SHP77 (cell line): Measurements from ENCODE around the gene PKLR.
"Not testable (repeated sequence)": the region's sequence is repeated elsewhere in the genome, so short reads cannot be mapped to it uniquely, and the experiment has no call there.

Source experiments
- DNase-seq, 2 experiments: peaks; one replicate each; lab custom pipeline; 2025; lab: John Stamatoyannopoulos, UW

Gene PKLR

DNA sequence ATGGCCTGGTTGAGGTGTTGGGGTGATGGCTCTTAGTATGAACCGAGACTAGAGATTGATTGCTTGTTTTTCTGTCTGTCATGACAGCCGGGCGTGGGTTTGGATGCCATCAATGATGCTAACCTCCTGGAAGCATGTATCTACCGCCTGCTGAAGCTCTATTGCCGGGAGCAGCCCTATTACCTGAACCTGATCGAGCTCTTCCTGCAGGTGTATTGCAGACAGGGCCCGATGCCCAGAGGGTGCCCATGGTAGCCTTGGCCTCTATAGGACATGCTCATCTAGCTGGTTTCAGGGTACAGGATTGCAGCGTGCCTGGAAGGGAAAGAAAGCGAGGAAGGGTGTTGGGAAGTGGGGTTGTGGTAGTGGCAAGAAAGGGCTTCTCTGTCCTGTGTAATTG lies 16.8 kb upstream of the PKLR start:
- no peak for DNase-seq

DNA sequence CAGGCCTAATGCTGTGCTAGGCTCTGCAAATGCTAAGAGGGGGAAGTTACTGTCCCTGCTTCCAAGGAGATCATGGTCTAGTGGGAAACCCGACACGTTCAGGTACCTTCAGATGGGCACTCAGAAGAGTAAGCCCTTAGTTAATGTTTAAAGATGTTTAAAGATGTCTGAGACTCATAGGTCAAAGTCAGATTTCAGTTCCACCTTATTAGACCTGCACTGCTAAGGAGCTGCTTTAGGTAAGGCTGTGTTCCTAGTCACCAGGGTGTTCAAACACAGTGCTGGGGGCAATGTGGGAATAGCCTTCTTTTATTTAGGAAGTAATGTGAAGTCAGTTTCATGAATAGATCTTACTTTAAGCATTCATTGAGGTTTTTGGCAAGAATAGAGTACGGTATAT lies 15.7 kb upstream of the PKLR start:
- DNase-seq: no peak

DNA sequence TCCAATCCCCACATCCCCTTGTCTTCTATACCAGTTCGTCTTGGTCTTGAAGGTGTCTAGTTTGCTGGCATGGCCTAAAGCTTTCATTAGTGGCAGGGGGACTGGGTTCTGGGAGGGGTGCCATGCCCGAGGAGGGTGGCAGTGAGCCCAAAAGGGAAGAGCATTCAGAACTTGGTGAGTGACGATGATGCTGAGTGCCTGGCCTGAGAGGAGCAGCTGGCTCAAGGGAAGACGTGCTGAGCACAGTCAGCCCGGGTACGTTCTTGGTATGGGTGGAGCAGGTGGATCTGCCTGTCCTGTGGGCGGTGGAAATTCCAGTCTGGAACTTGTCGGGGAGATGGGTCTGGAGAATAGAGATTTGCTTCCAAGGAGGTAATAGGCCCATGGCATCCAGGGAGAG lies 12.0 kb upstream of the PKLR start:
- DNase-seq: no peak

DNA sequence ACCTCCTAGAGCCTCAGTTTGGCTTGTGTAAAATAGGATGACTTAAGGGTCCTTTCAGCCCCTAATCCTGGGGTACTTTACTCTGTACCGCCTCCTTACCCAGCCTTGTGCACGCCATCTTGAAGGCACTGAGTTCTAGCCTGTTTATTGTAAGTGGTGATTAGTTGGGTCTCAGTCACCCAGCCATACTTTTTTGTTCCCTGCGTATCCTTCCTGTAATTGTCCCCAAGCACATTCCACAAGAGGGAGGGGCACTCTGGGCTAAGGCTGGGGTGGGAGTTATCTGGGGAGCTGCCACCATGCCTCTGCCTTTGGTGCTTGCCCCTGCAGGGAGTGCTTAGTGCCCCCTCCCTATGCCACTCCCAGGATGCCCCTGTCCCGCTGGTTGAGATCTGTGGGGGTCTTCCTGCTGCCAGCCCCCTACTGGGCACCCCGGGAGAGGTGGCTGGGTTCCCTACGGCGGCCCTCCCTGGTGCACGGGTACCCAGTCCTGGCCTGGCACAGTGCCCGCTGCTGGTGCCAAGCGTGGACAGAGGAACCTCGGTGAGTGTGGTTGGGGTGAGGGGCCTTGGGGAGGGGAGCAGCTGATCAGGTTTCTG lies 8.3 kb upstream of the PKLR start:
- DNase-seq: no peak

DNA sequence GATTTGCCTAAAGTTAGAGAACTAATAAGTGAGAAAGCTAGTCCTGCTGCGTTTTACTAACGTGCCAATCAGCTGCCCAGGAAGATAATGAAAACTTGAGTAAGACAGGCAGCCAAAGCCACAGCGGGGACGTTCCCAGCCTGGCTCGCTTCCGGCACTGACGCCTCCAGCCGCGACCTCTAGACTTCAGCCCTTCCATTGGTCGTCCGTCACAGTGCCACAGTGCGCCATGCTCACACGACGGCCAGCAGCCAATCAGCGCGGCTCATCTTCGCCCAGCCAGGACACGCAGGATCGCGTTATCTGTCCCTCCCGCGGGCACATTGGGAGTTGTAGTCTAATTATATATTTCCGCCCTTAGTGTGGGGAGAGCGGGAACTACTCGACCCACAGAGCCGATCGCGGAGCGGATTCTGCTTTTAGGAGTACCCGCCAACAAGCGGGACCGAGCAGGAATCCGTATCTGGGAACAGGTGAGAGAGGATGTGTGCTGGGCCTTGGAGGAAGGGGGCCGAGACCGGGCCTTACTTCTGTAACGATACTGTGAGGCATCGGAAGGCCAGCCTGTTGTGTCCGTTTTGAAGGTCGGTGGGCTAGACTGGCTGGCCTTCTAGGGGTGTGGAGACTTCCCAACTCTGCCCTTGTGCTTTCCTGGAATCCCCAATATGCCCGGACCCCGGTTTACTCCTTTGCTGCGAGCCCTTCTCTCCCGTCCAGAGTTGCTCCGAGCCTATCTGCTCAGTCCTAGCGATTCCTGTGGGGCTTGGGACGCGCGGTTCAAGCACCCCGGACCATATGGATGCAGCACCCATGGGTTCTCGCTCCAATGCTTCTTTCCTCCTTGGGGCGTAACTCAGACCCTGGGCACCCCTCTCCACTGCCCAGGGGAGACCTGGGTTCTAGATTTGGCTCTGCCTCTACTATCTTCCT lies 7.5 kb upstream of the PKLR start, which contains the start of gene FDPS:
Gene FDPS, plus strand, starts transcription at position 374 of the 930 bp plus-strand sequence. CDS start 924 bp downstream, outside the sequence.
- peak; percentile 100 for DNase-seq

DNA sequence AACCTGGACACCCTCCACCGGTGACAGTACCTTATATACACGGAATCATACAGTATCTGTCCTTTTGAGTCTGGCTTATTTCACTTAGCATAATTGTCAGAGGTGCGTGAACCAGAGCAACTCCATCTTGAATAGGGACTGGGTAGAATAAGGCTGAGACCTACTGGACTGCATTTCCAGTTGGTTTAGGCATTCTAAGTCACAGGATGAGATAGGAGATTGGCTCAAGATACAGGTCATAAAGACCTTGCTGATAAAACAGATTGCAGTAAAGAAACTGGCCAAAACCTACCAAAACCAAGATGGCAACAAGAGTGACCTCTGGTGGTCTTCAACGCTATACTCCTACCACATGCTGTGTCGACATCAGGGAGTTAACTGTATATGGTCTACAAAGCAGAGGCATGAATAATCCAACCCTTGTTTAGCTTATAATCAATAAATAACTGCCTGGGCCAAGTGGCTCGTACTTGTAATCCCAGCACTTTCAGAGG lies 6.1 kb upstream of the PKLR start:
- DNase-seq: peak; percentile 15 to 49

DNA sequence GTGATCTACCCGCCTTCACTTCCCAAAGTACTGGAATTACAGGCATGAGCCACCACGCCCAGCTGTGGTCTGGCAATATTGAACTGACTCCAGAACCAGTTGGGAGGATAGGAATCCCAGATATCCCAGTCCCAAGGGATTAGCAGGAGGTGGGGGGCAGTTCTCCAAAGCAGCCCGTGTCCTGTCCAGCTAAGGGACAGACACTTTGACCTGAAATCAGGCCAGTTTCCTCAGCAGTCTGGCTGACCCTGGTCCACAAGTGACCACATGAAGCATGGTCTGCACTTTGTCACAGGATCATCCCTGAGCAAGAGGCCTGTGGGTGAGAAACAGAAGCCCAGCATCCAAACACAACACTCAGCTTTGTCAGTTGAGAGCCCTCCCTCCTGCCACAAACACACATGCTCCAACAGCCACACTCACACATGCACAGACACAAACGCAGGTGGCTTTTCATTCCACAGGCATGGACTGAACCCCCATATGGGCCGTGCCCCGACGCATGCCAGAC lies 4.7 kb upstream of the PKLR start:
- no peak for DNase-seq

DNA sequence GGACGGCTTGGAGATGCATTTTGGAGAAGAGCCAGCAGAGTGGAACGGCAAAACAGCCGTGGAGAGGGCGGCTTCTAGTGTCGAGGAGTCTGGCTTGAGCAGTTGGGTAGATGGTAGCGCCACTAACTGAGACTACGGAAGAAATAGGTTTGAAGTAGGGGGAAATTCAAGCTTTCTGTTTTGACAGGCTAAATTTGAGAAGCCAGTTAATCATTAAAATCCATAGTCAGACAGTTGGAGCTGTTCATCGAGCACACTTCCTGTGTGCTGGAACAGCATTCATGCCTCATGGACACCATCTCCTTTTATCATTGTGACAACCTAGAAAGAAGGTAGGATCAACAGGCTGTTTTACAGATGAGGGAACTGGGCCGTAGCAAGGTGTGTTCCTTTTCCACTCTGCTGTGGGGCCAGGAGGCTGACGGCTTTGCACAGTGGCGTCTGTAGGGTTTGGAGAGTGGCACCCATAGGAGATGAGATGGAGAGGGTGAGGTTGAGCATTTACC lies 3.4 kb upstream of the PKLR start:
- DNase-seq: no peak

DNA sequence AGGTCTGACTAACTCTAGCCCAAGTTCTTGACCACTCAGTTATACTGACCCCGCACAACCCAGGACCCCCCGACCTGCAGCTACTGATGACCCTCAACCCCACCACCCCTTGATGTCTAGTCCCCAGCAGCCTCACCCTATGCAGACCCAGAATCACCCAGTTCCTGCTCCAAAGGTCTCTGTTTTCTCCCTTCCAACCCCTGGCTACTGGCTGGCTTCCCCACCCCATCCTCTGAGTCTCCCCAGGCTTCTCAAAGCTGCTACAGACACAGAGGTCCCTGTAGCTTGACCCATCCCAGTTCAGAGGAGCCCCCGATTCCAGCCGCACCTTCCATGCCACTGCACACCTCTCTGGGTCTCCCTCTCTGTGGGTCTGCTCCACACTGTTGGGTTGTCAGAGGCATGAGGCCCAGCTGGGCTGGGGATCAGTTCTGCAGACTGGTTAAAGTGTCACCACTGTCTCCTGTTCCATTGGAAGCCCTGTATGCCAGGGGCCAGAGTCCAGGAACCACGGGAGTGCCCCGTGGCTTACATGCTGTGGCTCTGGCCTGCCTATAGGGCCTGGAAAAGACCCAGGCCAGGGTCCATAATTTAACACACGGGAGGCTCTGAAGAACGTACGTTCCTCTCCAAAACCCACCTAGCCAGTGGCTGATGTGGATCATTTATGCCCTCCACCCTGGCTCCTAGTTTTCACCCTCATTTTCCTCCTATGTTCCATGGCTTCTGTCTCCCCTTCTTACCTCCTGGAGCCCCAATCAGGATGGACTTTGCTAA lies 497 bp downstream of the PKLR start:
- no peak for DNase-seq

DNA sequence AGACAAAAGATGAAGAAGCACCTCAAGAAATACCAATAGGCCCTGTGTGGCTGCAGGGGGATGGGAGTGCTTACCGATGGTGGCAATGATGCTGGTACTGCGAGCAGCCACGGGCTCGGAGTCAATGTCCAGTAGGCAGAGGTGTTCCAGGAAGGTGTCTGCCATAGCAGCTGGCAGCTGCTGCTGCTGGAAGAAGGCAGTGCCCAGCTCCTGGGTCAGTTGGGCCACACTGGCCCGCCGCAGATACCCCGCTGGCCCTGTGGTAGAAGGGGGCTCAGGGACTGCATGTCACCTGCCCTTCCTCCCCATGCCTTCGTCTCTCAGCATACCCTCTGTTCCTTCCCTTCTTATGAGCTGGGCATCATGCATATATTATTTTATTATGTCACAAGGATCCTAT lies 1.2 kb downstream of the PKLR start:
- no peak for DNase-seq

DNA sequence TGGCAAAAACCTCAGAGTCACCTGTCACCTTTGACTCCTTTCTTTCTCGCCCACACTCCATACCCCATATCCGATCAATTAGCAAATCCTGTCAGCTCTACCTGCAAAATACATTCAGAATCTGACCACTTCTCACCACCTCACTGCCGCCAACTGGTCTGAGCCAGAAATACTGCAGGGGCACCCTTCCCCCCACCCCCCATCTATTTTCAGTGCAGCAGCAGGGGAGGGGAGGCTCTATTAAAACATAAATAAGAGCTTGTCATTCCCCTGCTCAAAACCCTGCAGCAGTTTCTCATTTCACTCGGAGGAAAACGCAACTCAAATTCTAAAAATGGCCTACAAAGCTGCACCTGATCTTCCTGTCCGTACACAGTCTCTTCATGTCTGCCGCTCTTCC lies 3.9 kb downstream of the PKLR start:
- no peak for DNase-seq

DNA sequence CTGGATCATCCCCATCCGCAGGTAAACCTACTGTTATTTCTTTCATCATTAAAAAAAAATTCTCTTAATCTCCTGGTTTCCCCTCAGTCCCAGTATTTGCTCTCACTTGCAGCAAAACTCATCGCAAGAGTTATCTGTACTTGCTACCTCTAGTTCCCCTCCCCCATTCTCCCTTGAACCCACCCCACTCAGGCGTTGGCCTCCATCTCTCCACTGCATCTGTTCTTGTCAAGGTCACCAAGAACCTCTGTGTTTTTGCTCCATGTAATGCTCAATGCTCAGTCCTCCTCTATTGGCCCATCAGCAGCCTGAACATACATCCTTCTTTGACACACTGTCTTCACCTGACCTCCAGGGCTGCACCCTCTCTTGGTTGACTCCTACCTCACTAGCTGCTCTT lies 4.6 kb downstream of the PKLR start:
- no peak for DNase-seq

DNA sequence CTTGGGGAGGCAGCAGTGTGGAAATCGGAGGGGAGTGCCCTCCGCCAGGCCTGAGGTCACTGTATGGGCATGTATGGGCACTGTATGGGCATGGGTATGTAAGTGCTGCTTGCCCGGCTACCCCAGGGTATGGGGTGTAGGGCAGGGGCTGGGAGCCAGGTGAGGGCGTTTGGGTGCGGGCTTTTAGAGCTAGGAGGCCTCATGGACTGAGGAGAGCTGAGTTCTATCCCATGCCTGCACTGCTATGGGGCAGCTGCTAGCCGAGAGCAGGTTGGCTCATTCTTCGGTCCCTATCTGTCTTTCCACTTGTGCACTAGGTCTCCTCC lies 5.3 kb downstream of the PKLR start:
- DNase-seq: no peak

DNA sequence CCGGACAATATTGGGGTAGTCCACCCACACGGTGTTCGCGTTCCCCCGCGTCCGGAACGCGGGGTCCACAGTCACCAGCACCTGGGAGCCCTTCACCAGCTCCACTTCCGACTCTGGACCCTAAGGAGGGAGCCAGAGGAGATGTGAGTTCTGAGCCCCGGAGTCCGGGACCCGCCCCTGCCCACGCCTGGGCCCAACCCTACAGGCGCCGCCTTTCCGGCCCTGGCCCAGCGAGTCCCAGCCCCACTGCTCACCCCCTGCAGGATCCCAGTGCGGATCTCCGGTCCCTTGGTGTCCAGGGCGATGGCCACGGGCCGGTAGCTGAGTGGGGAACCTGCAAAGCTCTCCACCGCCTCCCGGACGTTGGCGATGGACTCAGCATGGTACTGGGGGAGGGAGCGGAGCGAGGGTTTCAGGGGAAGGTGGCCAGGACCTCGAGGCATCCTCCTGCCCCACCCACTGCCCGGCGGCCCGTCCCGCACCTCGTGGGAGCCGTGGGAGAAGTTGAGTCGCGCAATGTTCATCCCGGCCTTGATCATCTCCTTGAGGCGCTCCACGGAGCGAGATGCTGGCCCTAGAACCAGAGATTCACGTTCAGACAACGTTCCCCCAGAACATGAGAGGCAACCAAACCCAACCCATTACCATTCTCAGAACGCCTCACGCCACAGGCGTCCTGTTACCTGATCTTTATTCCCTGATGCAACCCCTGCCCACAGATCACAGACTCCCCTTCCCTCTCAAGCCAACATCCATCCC lies 5.9 kb downstream of the PKLR start:
- no peak for DNase-seq

DNA sequence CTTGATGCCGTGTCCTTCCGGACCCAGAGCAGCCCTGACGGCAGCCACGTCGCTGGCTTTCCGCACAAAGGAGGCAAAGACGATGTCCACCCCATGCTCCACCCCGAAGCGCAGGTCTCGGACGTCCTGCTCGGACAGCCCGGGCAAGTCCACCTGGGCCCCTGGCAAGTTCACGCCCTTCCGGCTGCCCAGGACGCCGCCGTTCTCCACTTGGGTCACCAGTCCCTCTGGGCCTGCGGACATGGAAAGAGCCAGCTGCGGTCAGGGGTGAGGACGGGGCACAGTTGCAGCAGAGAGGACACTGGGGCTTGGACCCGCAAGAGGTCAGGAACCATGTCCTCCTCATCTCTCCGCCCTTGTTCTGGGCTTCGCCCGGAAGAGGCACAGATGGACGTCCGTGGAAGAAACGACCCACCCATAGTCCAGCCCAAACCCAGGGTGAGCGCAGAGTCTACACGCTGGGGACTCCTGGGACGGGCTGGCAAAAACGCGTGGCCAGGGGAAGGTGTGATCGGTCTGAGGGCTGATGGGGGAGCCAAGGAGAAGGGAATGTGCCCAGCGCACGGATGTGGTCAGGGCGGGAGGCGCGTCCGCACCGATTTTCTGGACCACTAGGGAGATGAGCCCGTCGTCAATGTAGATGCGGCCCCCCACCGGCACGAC lies 6.6 kb downstream of the PKLR start:
- no peak for DNase-seq

DNA sequence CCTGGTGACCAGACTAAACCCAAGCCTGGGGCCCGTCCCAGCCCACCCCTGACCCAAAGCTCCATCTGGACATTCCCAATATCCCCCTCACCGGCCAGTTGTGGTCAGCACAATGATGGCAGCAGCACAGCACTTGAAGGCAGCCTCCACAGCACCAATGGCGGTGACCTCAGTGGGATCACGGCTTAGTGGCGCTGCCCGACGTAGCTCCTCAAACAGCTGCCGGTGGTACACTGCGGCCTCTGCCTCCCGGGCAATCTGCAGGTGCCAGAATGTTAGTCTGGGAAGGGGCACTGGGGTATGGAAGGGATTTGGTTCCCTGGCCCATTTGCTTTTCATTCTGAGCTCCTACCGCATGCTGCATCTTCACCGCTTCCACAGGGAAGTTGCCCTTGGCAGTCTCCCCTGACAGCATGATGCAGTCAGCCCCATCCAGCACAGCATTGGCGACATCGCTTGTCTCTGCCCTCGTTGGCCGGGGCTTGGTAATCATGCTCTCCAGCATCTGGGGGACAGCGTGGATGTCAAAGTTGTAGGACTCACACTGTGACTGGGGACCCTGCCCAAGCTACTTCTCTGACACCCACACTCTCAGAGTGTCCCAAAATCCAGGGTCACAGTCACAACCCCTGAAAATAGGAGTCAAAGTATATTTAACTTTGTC lies 8.0 kb downstream of the PKLR start:
- no peak for DNase-seq

DNA sequence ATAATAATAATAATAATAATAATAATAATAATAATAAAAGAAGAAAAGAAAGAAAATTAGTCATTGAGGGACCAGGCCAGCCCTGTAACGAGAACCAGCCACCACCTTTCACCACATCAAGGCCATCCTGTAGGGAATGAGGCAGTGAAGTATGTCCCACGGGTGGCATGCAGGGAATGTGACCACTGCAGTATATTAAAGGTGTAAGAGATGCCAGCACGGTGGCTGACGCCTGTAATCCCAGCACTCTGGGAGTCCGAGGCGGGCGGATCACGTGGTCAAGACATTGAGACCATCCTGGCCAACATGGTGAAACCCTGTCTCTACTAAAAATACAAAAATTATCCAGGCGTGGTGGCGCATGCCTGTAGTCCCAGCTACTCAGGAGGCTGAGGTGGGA lies 10.2 kb downstream of the PKLR start:
- DNase-seq: not testable (repeated sequence)

DNA sequence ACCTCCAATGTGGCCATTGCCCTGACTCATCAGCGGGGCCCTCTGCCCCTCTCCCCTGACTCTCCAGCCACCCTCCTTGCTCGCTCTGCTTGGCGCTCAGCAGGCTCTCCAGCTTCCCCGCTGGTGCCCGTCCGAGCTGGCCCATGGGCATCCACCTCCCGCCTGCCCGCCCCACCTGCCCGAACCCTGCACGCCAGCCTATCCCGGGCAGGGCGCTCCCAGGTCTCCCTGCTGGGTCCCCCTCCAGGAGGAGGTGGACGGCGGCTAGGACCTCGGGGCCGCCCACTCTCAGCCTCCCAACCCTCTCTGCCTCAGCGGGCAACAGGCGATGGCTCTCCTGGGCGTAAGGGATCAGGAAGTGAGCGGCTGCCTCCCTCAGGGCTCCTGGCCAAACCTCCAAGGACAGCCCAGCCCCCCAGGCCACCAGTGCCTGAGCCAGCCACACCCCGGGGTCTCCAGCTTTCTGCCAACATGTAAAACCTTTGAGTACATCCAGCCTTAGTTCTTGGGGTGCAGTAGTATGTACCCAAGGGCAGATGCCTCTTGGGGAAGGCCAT lies 13.2 kb downstream of the PKLR start:
- DNase-seq: no peak

DNA sequence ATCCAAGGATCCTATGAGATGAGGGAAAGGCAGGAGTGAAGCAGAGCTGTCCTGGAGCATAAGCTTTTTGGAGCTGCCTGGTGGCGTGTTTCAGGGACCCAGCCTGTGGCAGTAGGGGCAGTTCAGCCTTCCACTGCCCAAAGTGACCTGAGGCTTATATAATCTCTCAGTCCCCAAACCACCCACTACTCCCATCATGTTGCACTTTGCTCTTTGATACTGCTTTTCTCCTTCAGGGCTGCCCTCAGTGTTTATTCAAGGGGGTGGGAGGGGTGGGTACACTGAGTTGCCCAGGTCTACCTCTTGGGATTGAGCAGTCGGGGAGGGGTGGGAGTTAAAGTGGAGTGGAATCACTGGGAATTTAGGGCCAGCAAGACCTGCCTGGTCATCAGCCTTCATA lies 14.7 kb downstream of the PKLR start:
- no peak for DNase-seq

DNA sequence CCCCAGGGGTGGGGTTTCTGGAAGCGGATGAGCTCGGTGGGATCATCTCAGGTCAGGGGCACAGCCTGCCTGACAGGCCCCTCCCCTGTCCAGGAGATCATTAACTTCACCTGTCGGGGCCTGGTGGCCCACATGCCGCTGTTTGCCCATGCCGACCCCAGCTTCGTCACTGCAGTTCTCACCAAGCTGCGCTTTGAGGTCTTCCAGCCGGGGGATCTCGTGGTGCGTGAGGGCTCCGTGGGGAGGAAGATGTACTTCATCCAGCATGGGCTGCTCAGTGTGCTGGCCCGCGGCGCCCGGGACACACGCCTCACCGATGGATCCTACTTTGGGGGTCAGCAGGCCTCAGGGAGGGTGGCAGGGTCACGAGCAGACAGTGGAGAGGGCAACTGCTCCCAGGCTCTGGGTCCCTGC lies 15.6 kb downstream of the PKLR start:
- DNase-seq: no peak
